Mesodermal cell (in vitro differentiated cells): ENCODE results near the gene TMPRSS4.

Source experiments
- H3K27ac ChIP-seq: 2 replicates; pipeline ENCODE4 v1.7.0; 2013; ENCODE audit warnings: mild to moderate bottlenecking, low read depth, low read length, moderate library complexity; ENCODE audit not compliant: severe bottlenecking
- H3K36me3 ChIP-seq: 2 replicates; pipeline ENCODE4 v1.7.1; 2013; ENCODE audit warnings: mild to moderate bottlenecking, low read length, moderate library complexity; ENCODE audit not compliant: control insufficient read depth, insufficient read depth
- H3K4me1 ChIP-seq: one replicate; pipeline ENCODE4 v1.7.1; 2013; ENCODE audit warnings: mild to moderate bottlenecking, low read length; ENCODE audit not compliant: insufficient read depth, control insufficient read depth, poor library complexity, severe bottlenecking
- H3K4me3 ChIP-seq: 2 replicates; pipeline ENCODE4 v1.7.0; 2013; ENCODE audit warnings: low read length, control low read depth, mild to moderate bottlenecking; ENCODE audit not compliant: insufficient read depth, poor library complexity, severe bottlenecking; ENCODE audit errors: extremely low read depth
- H3K9me3 ChIP-seq: 2 replicates; pipeline ENCODE4 v1.7.1; 2013; ENCODE audit warnings: mild to moderate bottlenecking, low read length, moderate library complexity; ENCODE audit not compliant: control insufficient read depth
- WGBS, 2 experiments: methylation state at CpG; one replicate each; pipeline ENCODE4 v1.1.5; 2013; ENCODE audit warnings: missing lambda C conversion rate in 2 of 2; ENCODE audit not compliant: insufficient coverage in 2 of 2; 5-methylcytosine and 5-hydroxymethylcytosine counted together

Gene TMPRSS4

GRCh38 chr11:118109231-118109630 is 32.4 kb downstream of the TMPRSS4 start:
- no peak overlapping the region for H3K27ac ChIP-seq
- WGBS, 2 experiments = 85 to 90% methylated on average over 2 of the region's 2 CpGs
- no peak overlapping the region for H3K4me3 ChIP-seq
- H3K9me3 ChIP-seq = no peaks in the 10 kb centered on the region
- H3K4me1 ChIP-seq = no peaks in the 10 kb centered on the region
- H3K36me3 ChIP-seq = no peaks in the 10 kb centered on the region

GRCh38 chr11:118111019-118111743 is 34.3 kb downstream of the TMPRSS4 start:
- 78 to 83% methylated on average over 4 to 5 of the region's 8 CpGs for WGBS, 2 experiments
- H3K27ac ChIP-seq = no peak overlapping the region
- H3K4me1 ChIP-seq = no peaks in the 10 kb centered on the region
- H3K9me3 ChIP-seq = no peaks in the 10 kb centered on the region
- no peak overlapping the region for H3K4me3 ChIP-seq
- no peaks in the 10 kb centered on the region for H3K36me3 ChIP-seq

- WGBS, 2 experiments = 87 to 92% methylated on average over 6 of the region's 6 CpGs
- H3K36me3 ChIP-seq = no peaks in the 10 kb centered on the region
- no peaks in the 10 kb centered on the region for H3K9me3 ChIP-seq
- H3K4me3 ChIP-seq = no peak overlapping the region
- no peaks in the 10 kb centered on the region for H3K4me1 ChIP-seq
- H3K27ac ChIP-seq = no peak overlapping the region
Observed at GRCh38 chr11:118111744-118112035, 34.8 kb downstream of the TMPRSS4 start.

GRCh38 chr11:118112711-118113430 is 36.0 kb downstream of the TMPRSS4 start:
- no peak overlapping the region for H3K4me3 ChIP-seq

GRCh38 chr11:118114266-118114665 is 37.4 kb downstream of the TMPRSS4 start:
- no CpG with 5 or more reads among the region's 1 CpG for WGBS, 2 experiments
- no peak overlapping the region for H3K4me3 ChIP-seq
- H3K27ac ChIP-seq = no peak overlapping the region
- H3K36me3 ChIP-seq = no peaks in the 10 kb centered on the region
- H3K9me3 ChIP-seq = no peaks in the 10 kb centered on the region
- no peaks in the 10 kb centered on the region for H3K4me1 ChIP-seq

More at GRCh38 chr11:118112711-118113430, 36.0 kb downstream of the TMPRSS4 start:
- WGBS, 2 experiments = 89 to 95% methylated on average over 7 to 9 of the region's 11 CpGs
- H3K36me3 ChIP-seq = no peaks in the 10 kb centered on the region
- H3K4me1 ChIP-seq = no peaks in the 10 kb centered on the region
- no peak overlapping the region for H3K27ac ChIP-seq
- no peaks in the 10 kb centered on the region for H3K9me3 ChIP-seq

GRCh38 chr11:118115048-118115447 is 38.2 kb downstream of the TMPRSS4 start:
- Histone ChIP-seq H3K36me3 (no peaks in the 10 kb centered on the region), H3K9me3 (no peaks in the 10 kb centered on the region), H3K4me1 (no peaks in the 10 kb centered on the region), H3K4me3 (no peak overlapping the region), H3K27ac (no peak overlapping the region)
- 96 to 98% methylated on average over 7 of the region's 7 CpGs for WGBS, 2 experiments

- no peaks in the 10 kb centered on the region for H3K9me3 ChIP-seq
- no peaks in the 10 kb centered on the region for H3K36me3 ChIP-seq
- no peak overlapping the region for H3K4me3 ChIP-seq
- WGBS, 2 experiments = 88 to 96% methylated on average over 4 to 5 of the region's 9 CpGs
- H3K27ac ChIP-seq = no peak overlapping the region
- H3K4me1 ChIP-seq = no peaks in the 10 kb centered on the region
Observed at GRCh38 chr11:118117790-118118601, 41.1 kb downstream of the TMPRSS4 start.

- 60% methylated on average over 1 of the region's 1 CpG; no CpG with 5 or more reads in 1 of the 2 experiments for WGBS, 2 experiments
- H3K4me3 ChIP-seq = no peak overlapping the region
- no peaks in the 10 kb centered on the region for H3K36me3 ChIP-seq
Observed at GRCh38 chr11:118120793-118121192, 43.9 kb downstream of the TMPRSS4 start.

GRCh38 chr11:118124929-118125535 is 48.2 kb downstream of the TMPRSS4 start:
- no peaks in the 10 kb centered on the region for H3K36me3 ChIP-seq
- no peaks in the 10 kb centered on the region for H3K9me3 ChIP-seq
- no peak overlapping the region for H3K4me3 ChIP-seq
- H3K4me1 ChIP-seq = no peaks in the 10 kb centered on the region
- no peak overlapping the region for H3K27ac ChIP-seq
- WGBS, 2 experiments = 93 to 95% methylated on average over 7 of the region's 8 CpGs

More at GRCh38 chr11:118120793-118121192, 43.9 kb downstream of the TMPRSS4 start:
- H3K4me1 ChIP-seq = no peaks in the 10 kb centered on the region
- H3K27ac ChIP-seq = no peak overlapping the region
- no peaks in the 10 kb centered on the region for H3K9me3 ChIP-seq

GRCh38 chr11:118126082-118126838 is 49.4 kb downstream of the TMPRSS4 start:
- no peak overlapping the region for H3K27ac ChIP-seq
- H3K9me3 ChIP-seq = no peaks in the 10 kb centered on the region
- H3K4me1 ChIP-seq = no peaks in the 10 kb centered on the region
- 91 to 96% methylated on average over 6 to 7 of the region's 7 CpGs for WGBS, 2 experiments
- no peaks in the 10 kb centered on the region for H3K36me3 ChIP-seq
- no peak overlapping the region for H3K4me3 ChIP-seq
